ENCODE results near the gene ARFGAP3.

DNA sequence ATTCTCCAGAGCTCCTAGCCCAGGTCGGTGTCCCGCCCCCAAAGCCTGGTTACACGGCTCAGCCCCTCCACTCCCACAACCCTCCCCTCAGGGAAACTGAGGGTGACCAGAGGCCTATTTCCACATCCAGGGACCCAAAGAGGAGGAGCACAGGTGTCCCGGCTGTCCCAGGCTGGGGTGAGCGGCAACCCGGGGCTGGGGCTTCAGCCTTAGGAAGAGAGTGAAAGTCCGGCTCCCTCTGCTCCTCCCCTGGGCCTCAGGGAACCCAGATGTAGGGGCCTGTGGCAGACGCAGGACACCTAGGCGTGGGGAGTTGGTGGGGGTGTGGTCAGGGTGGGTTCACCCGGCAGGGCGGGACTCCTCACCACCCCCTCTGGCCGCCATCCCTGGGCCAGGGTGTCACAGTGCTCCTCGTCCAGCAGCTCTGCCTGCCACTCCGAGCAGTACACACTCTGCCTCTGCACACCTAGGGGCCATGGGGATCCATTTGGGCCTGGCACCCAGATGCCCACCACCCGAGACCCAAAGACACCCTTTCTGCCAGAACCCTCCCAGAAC, 63.1 kb downstream of the ARFGAP3 start:
- TF ChIP-seq CTCF (conservative IDR thresholded peaks at IDR 0.05; ENCODE audit: low read depth, low read length) (no peak), EZH2 (IDR thresholded peaks at IDR 0.05; ENCODE audit: borderline replicate concordance, low read depth, low read length, poor library complexity, severe bottlenecking) (no peak)
